Measurements from ENCODE around the gene RAB6B.

The RAB6B gene

DNA sequence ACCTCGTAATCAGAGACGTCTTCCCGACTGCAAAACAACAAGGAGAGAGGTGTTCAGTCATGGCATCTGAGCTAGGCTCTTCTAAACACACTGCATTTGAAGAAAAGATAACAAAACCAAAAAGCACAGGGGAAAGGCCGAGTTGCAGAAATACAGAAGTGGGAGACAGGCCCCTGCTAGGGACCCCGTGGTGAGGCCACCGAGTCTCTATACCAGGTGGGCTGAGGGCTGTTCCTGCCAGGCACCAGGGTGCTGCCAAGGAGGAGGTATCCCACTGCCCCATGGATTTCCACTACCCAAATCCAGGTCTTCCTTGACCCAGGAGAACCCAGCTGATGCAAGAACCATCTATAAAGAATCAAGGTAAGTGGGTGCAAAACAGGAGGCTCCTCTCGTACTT lies 31.1 kb downstream of the RAB6B start:
- Histone ChIP-seq H3K9me3 (ENCODE audit: control insufficient read depth in 2 of 2, low read length in 2 of 2) (peaks cover 0 to 2% of the 10 kb centered on the region in 2 donors), H3K27me3 (ENCODE audit: control insufficient read depth in 1 of 2, insufficient read depth in 2 of 2, low read length in 2 of 2) (no peaks in the 10 kb centered on the region), H3K4me3 (ENCODE audit: low read length in 2 of 2) (no peak overlapping the region), H3K9ac (ENCODE audit: low read length in 2 of 2) (no peak overlapping the region), H3K27ac (ENCODE audit: low read length) (no peak overlapping the region), H3K4me1 (ENCODE audit: control insufficient read depth, insufficient read depth, low read length) (peaks cover 18% of the 10 kb centered on the region), H3K36me3 (ENCODE audit: control insufficient read depth in 2 of 2, insufficient read depth in 2 of 2, low read length in 2 of 2) (peaks cover 0 to 4% of the 10 kb centered on the region in 2 donors)

- H3K4me1 ChIP-seq (ENCODE audit: control insufficient read depth, insufficient read depth, low read length): peaks cover 13% of the 10 kb centered on the region
- H3K4me3 ChIP-seq (ENCODE audit: low read length in 2 of 2): no peak overlapping the region
- H3K9ac ChIP-seq (ENCODE audit: low read length in 2 of 2): no peak overlapping the region
- peaks cover 0 to 4% of the 10 kb centered on the region in 2 donors for H3K36me3 ChIP-seq (ENCODE audit: control insufficient read depth in 2 of 2, insufficient read depth in 2 of 2, low read length in 2 of 2)
- H3K27ac ChIP-seq (ENCODE audit: low read length): no peak overlapping the region
- no peaks in the 10 kb centered on the region for H3K9me3 ChIP-seq (ENCODE audit: control insufficient read depth in 2 of 2, low read length in 2 of 2)
- no peaks in the 10 kb centered on the region for H3K27me3 ChIP-seq (ENCODE audit: control insufficient read depth in 1 of 2, insufficient read depth in 2 of 2, low read length in 2 of 2)
Observed at GRCh38 chr3:133863911-133864310, 31.8 kb downstream of the RAB6B start.

- H3K27me3 ChIP-seq (ENCODE audit: control insufficient read depth in 1 of 2, insufficient read depth in 2 of 2, low read length in 2 of 2): no peaks in the 10 kb centered on the region
- peaks cover 3% of the 10 kb centered on the region for H3K4me1 ChIP-seq (ENCODE audit: control insufficient read depth, insufficient read depth, low read length)
- peaks cover 0 to 4% of the 10 kb centered on the region in 2 donors for H3K36me3 ChIP-seq (ENCODE audit: control insufficient read depth in 2 of 2, insufficient read depth in 2 of 2, low read length in 2 of 2)
- H3K9me3 ChIP-seq (ENCODE audit: control insufficient read depth in 2 of 2, low read length in 2 of 2): no peaks in the 10 kb centered on the region
- no peak overlapping the region for H3K4me3 ChIP-seq (ENCODE audit: low read length in 2 of 2)
- H3K9ac ChIP-seq (ENCODE audit: low read length in 2 of 2): no peak overlapping the region
- no peak overlapping the region for H3K27ac ChIP-seq (ENCODE audit: low read length)
Observed at GRCh38 chr3:133862161-133862560, 33.5 kb downstream of the RAB6B start.

DNA sequence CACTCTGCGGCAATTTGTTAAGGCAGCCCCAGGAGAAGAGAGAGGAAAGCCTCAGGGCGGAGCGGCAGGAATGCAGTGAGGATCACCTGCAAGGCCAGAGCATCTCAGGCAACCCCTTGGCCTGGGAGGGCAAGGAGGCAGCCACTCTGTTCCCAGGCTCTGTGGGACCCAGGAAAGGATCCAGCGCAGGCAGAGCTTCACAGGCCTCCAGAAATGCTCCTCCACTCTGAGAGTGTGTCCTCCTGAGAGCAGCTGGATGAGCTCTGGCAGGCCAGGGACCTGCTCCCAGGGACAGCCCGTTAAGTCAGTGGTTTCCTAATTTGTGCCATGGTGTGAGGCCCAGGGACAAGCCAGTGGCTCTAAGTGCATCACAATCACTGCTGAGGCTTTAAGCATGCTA lies 35.2 kb downstream of the RAB6B start:
- H3K36me3 ChIP-seq (ENCODE audit: control insufficient read depth in 2 of 2, insufficient read depth in 2 of 2, low read length in 2 of 2): peaks cover 0 to 4% of the 10 kb centered on the region in 2 donors
- H3K4me3 ChIP-seq (ENCODE audit: low read length in 2 of 2): no peak overlapping the region
- H3K27me3 ChIP-seq (ENCODE audit: control insufficient read depth in 1 of 2, insufficient read depth in 2 of 2, low read length in 2 of 2): no peaks in the 10 kb centered on the region
- no peak overlapping the region for H3K27ac ChIP-seq (ENCODE audit: low read length)
- H3K9ac ChIP-seq (ENCODE audit: low read length in 2 of 2): no peak overlapping the region
- no peaks in the 10 kb centered on the region for H3K9me3 ChIP-seq (ENCODE audit: control insufficient read depth in 2 of 2, low read length in 2 of 2)
- peaks cover 3% of the 10 kb centered on the region for H3K4me1 ChIP-seq (ENCODE audit: control insufficient read depth, insufficient read depth, low read length)

DNA sequence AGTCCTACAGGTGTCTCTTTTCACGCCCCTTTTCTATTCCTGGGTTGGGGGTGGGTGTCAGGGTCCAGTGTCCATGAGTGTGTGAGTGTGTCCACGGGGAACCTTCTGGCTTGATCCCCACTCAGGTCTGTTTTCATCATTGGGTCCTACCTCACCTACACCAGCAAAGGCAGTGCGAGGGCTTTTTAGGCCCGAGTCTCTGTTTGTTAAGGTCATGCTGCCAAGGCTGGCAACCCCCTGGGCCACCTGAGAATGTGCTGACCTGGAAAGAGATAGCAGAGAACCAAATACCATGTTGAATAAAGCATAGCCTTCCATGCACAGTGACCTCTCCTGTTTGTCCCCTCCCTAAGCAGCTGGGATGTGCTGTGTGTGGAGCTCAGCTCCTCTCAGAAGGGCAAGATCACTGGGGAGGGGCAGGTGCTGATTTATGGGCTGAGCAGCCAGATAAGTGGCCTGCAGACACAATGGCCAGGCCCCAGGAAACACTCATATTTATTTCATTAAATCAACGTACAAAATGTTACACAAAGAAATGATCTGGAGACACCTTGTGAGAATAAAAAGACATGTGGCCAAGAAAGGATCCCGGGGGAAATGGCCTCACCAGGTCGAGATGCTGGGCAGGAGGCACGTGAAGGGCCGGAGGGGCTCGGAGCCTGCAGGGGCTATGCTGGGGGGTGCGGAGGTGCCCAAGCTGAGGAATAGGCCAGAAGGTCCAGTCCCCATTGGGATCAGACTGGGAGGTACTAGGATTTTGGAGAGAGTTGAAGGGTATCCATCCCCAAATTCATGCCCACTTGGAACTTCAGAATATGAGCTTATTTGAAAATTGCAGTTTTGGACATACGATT lies 36.1 kb downstream of the RAB6B start:
- Histone ChIP-seq H3K27me3 (ENCODE audit: control insufficient read depth in 1 of 2, insufficient read depth in 2 of 2, low read length in 2 of 2) (no peaks in the 10 kb centered on the region), H3K9ac (ENCODE audit: low read length in 2 of 2) (no peak overlapping the region), H3K4me3 (ENCODE audit: low read length in 2 of 2) (no peak overlapping the region), H3K27ac (ENCODE audit: low read length) (no peak overlapping the region), H3K4me1 (ENCODE audit: control insufficient read depth, insufficient read depth, low read length) (no peaks in the 10 kb centered on the region), H3K36me3 (ENCODE audit: control insufficient read depth in 2 of 2, insufficient read depth in 2 of 2, low read length in 2 of 2) (peaks cover 0 to 4% of the 10 kb centered on the region in 2 donors), H3K9me3 (ENCODE audit: control insufficient read depth in 2 of 2, low read length in 2 of 2) (no peaks in the 10 kb centered on the region)

GRCh38 chr3:133857767-133858166 lies 37.9 kb downstream of the RAB6B start:
- H3K9ac ChIP-seq (ENCODE audit: low read length in 2 of 2): no peak overlapping the region
- H3K27ac ChIP-seq (ENCODE audit: low read length): no peak overlapping the region
- H3K9me3 ChIP-seq (ENCODE audit: control insufficient read depth in 2 of 2, low read length in 2 of 2): no peaks in the 10 kb centered on the region
- H3K4me3 ChIP-seq (ENCODE audit: low read length in 2 of 2): no peak overlapping the region
- no peaks in the 10 kb centered on the region for H3K4me1 ChIP-seq (ENCODE audit: control insufficient read depth, insufficient read depth, low read length)
- H3K36me3 ChIP-seq (ENCODE audit: control insufficient read depth in 2 of 2, insufficient read depth in 2 of 2, low read length in 2 of 2): no peaks in the 10 kb centered on the region
- no peaks in the 10 kb centered on the region for H3K27me3 ChIP-seq (ENCODE audit: control insufficient read depth in 1 of 2, insufficient read depth in 2 of 2, low read length in 2 of 2)

GRCh38 chr3:133856316-133856715 lies 39.4 kb downstream of the RAB6B start:
- Histone ChIP-seq H3K27ac (ENCODE audit: low read length) (no peak overlapping the region), H3K36me3 (ENCODE audit: control insufficient read depth in 2 of 2, insufficient read depth in 2 of 2, low read length in 2 of 2) (no peaks in the 10 kb centered on the region), H3K4me1 (ENCODE audit: control insufficient read depth, insufficient read depth, low read length) (no peaks in the 10 kb centered on the region)

GRCh38 chr3:133855772-133856171 lies 39.9 kb downstream of the RAB6B start:
- Histone ChIP-seq H3K4me3 (ENCODE audit: low read length in 2 of 2) (no peak overlapping the region), H3K36me3 (ENCODE audit: control insufficient read depth in 2 of 2, insufficient read depth in 2 of 2, low read length in 2 of 2) (no peaks in the 10 kb centered on the region), H3K9ac (ENCODE audit: low read length in 2 of 2) (no peak overlapping the region), H3K27ac (ENCODE audit: low read length) (no peak overlapping the region), H3K9me3 (ENCODE audit: control insufficient read depth in 2 of 2, low read length in 2 of 2) (no peaks in the 10 kb centered on the region), H3K27me3 (ENCODE audit: control insufficient read depth in 1 of 2, insufficient read depth in 2 of 2, low read length in 2 of 2) (no peaks in the 10 kb centered on the region), H3K4me1 (ENCODE audit: control insufficient read depth, insufficient read depth, low read length) (no peaks in the 10 kb centered on the region)

More at GRCh38 chr3:133856316-133856715, 39.4 kb downstream of the RAB6B start:
- Histone ChIP-seq H3K27me3 (ENCODE audit: control insufficient read depth in 1 of 2, insufficient read depth in 2 of 2, low read length in 2 of 2) (no peaks in the 10 kb centered on the region), H3K9me3 (ENCODE audit: control insufficient read depth in 2 of 2, low read length in 2 of 2) (no peaks in the 10 kb centered on the region), H3K9ac (ENCODE audit: low read length in 2 of 2) (no peak overlapping the region), H3K4me3 (ENCODE audit: low read length in 2 of 2) (no peak overlapping the region)

DNA sequence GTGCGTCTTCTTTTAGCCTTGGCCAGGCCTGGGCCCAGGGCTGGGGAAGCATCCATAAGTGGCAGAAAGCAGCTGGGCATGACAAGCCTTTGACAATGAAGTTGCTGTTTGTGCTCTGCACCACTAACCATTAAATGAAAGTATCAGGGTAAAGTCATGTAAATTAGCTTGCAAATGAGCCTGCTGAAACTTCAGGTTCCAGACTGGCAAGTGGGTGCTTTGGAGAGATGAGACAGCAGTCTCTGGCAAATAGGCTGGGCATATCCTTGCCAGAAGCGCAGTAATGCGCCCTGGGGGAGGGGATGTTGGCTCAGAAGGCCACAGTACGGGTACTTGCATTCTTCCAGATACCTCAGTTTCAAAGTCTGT lies 40.7 kb downstream of the RAB6B start:
- H3K36me3 ChIP-seq (ENCODE audit: control insufficient read depth in 2 of 2, insufficient read depth in 2 of 2, low read length in 2 of 2): no peaks in the 10 kb centered on the region
- no peak overlapping the region for H3K4me3 ChIP-seq (ENCODE audit: low read length in 2 of 2)
- H3K27me3 ChIP-seq (ENCODE audit: control insufficient read depth in 1 of 2, insufficient read depth in 2 of 2, low read length in 2 of 2): no peaks in the 10 kb centered on the region
- H3K9me3 ChIP-seq (ENCODE audit: control insufficient read depth in 2 of 2, low read length in 2 of 2): no peaks in the 10 kb centered on the region
- no peaks in the 10 kb centered on the region for H3K4me1 ChIP-seq (ENCODE audit: control insufficient read depth, insufficient read depth, low read length)
- no peak overlapping the region for H3K27ac ChIP-seq (ENCODE audit: low read length)
- no peak overlapping the region for H3K9ac ChIP-seq (ENCODE audit: low read length in 2 of 2)

- Histone ChIP-seq H3K27me3 (ENCODE audit: control insufficient read depth in 1 of 2, insufficient read depth in 2 of 2, low read length in 2 of 2) (no peaks in the 10 kb centered on the region), H3K9me3 (ENCODE audit: control insufficient read depth in 2 of 2, low read length in 2 of 2) (no peaks in the 10 kb centered on the region), H3K4me1 (ENCODE audit: control insufficient read depth, insufficient read depth, low read length) (no peaks in the 10 kb centered on the region), H3K9ac (ENCODE audit: low read length in 2 of 2) (no peak overlapping the region), H3K4me3 (ENCODE audit: low read length in 2 of 2) (no peak overlapping the region), H3K27ac (ENCODE audit: low read length) (no peak overlapping the region), H3K36me3 (ENCODE audit: control insufficient read depth in 2 of 2, insufficient read depth in 2 of 2, low read length in 2 of 2) (no peaks in the 10 kb centered on the region)
Observed at GRCh38 chr3:133854264-133855001, 41.2 kb downstream of the RAB6B start.

DNA sequence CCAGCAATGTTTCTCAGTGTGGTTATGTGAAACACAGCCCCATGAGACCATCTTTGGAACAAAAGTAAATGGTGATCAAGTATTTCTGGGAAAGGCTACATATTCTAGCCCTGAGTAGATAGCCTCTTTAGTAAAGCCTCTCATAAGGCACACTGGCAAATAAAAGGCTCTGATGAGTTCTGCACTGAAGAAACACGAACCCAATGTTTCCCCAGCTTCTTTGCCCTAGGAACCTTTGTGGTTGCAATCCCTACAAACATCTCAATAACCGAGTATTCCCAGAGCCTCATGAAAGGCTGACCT lies 41.8 kb downstream of the RAB6B start:
- H3K27ac ChIP-seq (ENCODE audit: low read length): no peak overlapping the region

More for the DNA sequence above, 41.8 kb downstream of the RAB6B start:
- Histone ChIP-seq H3K9ac (ENCODE audit: low read length in 2 of 2) (no peak overlapping the region), H3K9me3 (ENCODE audit: control insufficient read depth in 2 of 2, low read length in 2 of 2) (no peaks in the 10 kb centered on the region), H3K4me1 (ENCODE audit: control insufficient read depth, insufficient read depth, low read length) (no peaks in the 10 kb centered on the region), H3K4me3 (ENCODE audit: low read length in 2 of 2) (no peak overlapping the region), H3K27me3 (ENCODE audit: control insufficient read depth in 1 of 2, insufficient read depth in 2 of 2, low read length in 2 of 2) (no peaks in the 10 kb centered on the region), H3K36me3 (ENCODE audit: control insufficient read depth in 2 of 2, insufficient read depth in 2 of 2, low read length in 2 of 2) (no peaks in the 10 kb centered on the region)

Measured in stomach smooth muscle (tissue), 2 donors.